HEK293 (cell line): ENCODE results near the gene ARMH3.

Experiments
- BCL11A ChIP-seq: fragments of 450-650 bp; formaldehyde crosslinking; IDR thresholded peaks from 2 replicates; pipeline ENCODE4 v1.5.1; 2016; ENCODE audit warnings: low read depth, missing biosample characterization, missing genetic modification characterization
- CTCF ChIP-seq: fragments of 450-650 bp; formaldehyde crosslinking; IDR thresholded peaks from 2 replicates; pipeline ENCODE4 v1.5.1; 2016; ENCODE audit warnings: missing biosample characterization, missing genetic modification characterization
- EGR2 ChIP-seq: fragments of 450-650 bp; formaldehyde crosslinking; IDR thresholded peaks from 2 replicates; pipeline ENCODE4 v1.5.1; 2016; ENCODE audit warnings: low read depth, missing biosample characterization, missing genetic modification characterization
- ELK4 ChIP-seq: IDR thresholded peaks from 2 replicates; pipeline ENCODE4 v1.6.1; 2011; ENCODE audit warnings: mild to moderate bottlenecking, low read depth, low read length, borderline replicate concordance
- GLI2 ChIP-seq: fragments of 450-650 bp; formaldehyde crosslinking; IDR thresholded peaks from 2 replicates; pipeline ENCODE4; 2017; ENCODE audit warnings: missing biosample characterization, missing genetic modification characterization, low read depth, borderline replicate concordance
- HIC1 ChIP-seq: fragments of 450-650 bp; formaldehyde crosslinking; IDR thresholded peaks from 2 replicates; pipeline ENCODE4 v1.5.1; 2016; ENCODE audit warnings: missing biosample characterization, missing genetic modification characterization
- KLF1 ChIP-seq: fragments of 450-650 bp; formaldehyde crosslinking; IDR thresholded peaks from 2 replicates; pipeline ENCODE4 v1.5.1; 2016; ENCODE audit warnings: missing biosample characterization, missing genetic modification characterization
- KLF10 ChIP-seq: fragments of 450-650 bp; IDR thresholded peaks from 2 replicates; pipeline ENCODE4 v1.5.1; 2018; ENCODE audit warnings: missing biosample characterization, mild to moderate bottlenecking, missing genetic modification characterization
- MYNN ChIP-seq: fragments of 450-650 bp; formaldehyde crosslinking; IDR thresholded peaks from 2 replicates; pipeline ENCODE4 v1.5.1; 2016; ENCODE audit warnings: missing biosample characterization, missing genetic modification characterization, borderline replicate concordance
- SP2 ChIP-seq: fragments of 450-650 bp; formaldehyde crosslinking; IDR thresholded peaks from 2 replicates; pipeline ENCODE4 v1.5.1; 2016; ENCODE audit warnings: missing biosample characterization, missing genetic modification characterization
- WT1 ChIP-seq: fragments of 450-650 bp; formaldehyde crosslinking; IDR thresholded peaks from 2 replicates; pipeline ENCODE4 v1.5.1; 2016; ENCODE audit warnings: missing biosample characterization, missing genetic modification characterization
- ZBTB10 ChIP-seq: fragments of 450-650 bp; formaldehyde crosslinking; IDR thresholded peaks from 2 replicates; pipeline ENCODE4 v1.5.1; 2016; ENCODE audit warnings: missing biosample characterization, missing genetic modification characterization
- ZNF121 ChIP-seq: fragments of 450-650 bp; formaldehyde crosslinking; IDR thresholded peaks from 2 replicates; pipeline ENCODE4 v1.5.1; 2016; ENCODE audit warnings: missing biosample characterization, missing genetic modification characterization
- ZNF211 ChIP-seq: fragments of 450-650 bp; formaldehyde crosslinking; IDR thresholded peaks from 2 replicates; pipeline ENCODE4 v1.5.1; 2016; ENCODE audit warnings: low read depth, missing biosample characterization, missing genetic modification characterization
- ZNF394 ChIP-seq: fragments of 450-650 bp; formaldehyde crosslinking; IDR thresholded peaks from 2 replicates; pipeline ENCODE4 v1.5.1; 2016; ENCODE audit warnings: missing biosample characterization, missing genetic modification characterization, mild to moderate bottlenecking, moderate library complexity, borderline replicate concordance
- ZNF426 ChIP-seq: fragments of 450-650 bp; formaldehyde crosslinking; IDR thresholded peaks from 2 replicates; pipeline ENCODE4 v1.5.1; 2017; ENCODE audit warnings: missing biosample characterization, missing genetic modification characterization, mild to moderate bottlenecking, inconsistent platforms, moderate library complexity
- ZNF560 ChIP-seq: fragments of 450-650 bp; formaldehyde crosslinking; IDR thresholded peaks from 2 replicates; pipeline ENCODE4 v1.5.1; 2017; ENCODE audit warnings: missing biosample characterization, missing genetic modification characterization, borderline replicate concordance
- ZNF585B ChIP-seq: fragments of 450-650 bp; formaldehyde crosslinking; IDR thresholded peaks from 2 replicates; pipeline ENCODE4 v1.5.1; 2016; ENCODE audit warnings: missing biosample characterization, missing genetic modification characterization
- ZNF626 ChIP-seq: fragments of 450-650 bp; sonication (Bioruptor Pico); formaldehyde crosslinking; IDR thresholded peaks from 2 replicates; pipeline ENCODE4 v1.5.1; 2018; ENCODE audit warnings: missing biosample characterization, missing genetic modification characterization, inconsistent platforms
- ZNF639 ChIP-seq: fragments of 450-650 bp; formaldehyde crosslinking; IDR thresholded peaks from 2 replicates; pipeline ENCODE4 v1.5.1; 2016; ENCODE audit warnings: missing biosample characterization, missing genetic modification characterization
- ZNF768 ChIP-seq: fragments of 450-650 bp; formaldehyde crosslinking; IDR thresholded peaks from 2 replicates; pipeline ENCODE4 v1.5.1; 2018; ENCODE audit warnings: missing biosample characterization, mild to moderate bottlenecking, missing genetic modification characterization
- ZNF776 ChIP-seq: fragments of 450-650 bp; formaldehyde crosslinking; IDR thresholded peaks from 2 replicates; pipeline ENCODE4 v1.5.0; 2017; ENCODE audit warnings: missing biosample characterization, missing genetic modification characterization, borderline replicate concordance
- ZSCAN18 ChIP-seq: fragments of 450-650 bp; formaldehyde crosslinking; IDR thresholded peaks from 2 replicates; pipeline ENCODE4 v1.5.1; 2016; ENCODE audit warnings: missing biosample characterization, missing genetic modification characterization
- ZSCAN23 ChIP-seq: fragments of 450-650 bp; formaldehyde crosslinking; IDR thresholded peaks from 2 replicates; pipeline ENCODE4 v1.5.1; 2016; ENCODE audit warnings: missing biosample characterization, missing genetic modification characterization
- ZSCAN4 ChIP-seq: fragments of 450-650 bp; formaldehyde crosslinking; IDR thresholded peaks from 2 replicates; pipeline ENCODE4 v1.5.1; 2017; ENCODE audit warnings: missing biosample characterization, missing genetic modification characterization

Gene ARMH3

GRCh38 chr10:101818119-101818871 lies 237.7 kb downstream of the ARMH3 start, which contains the start of gene OGA (continued):
- TF ChIP-seq KLF10 (peak; percentile 42; the same call in 1 of the 2 replicates), ZNF426 (tag by site-specific recombination) (no peak), GLI2 (tag by site-specific recombination) (no peak), ZNF626 (tag by site-specific recombination) (no peak), ZSCAN4 (tag by site-specific recombination) (0 out of 2 replicates have a peak, but pooled peaks have one; percentile 5), ELK4 (no peak), CTCF (tag by site-specific recombination) (no peak), ZNF560 (tag by site-specific recombination) (no peak), HIC1 (peak; percentile 99), BCL11A (tag by site-specific recombination) (no peak), ZSCAN23 (tag by site-specific recombination) (0 out of 2 replicates have a peak, but pooled peaks have one; percentile 22), EGR2 (tag by site-specific recombination) (peak; percentile 61; the same call in 1 of the 2 replicates), ZNF585B (tag by site-specific recombination) (no peak), ZNF639 (tag by site-specific recombination) (0 out of 2 replicates have a peak, but pooled peaks have one; percentile 65), ZNF768 (tag by site-specific recombination) (no peak), MYNN (tag by site-specific recombination) (no peak; the same call in 1 of the 2 replicates), SP2 (tag by site-specific recombination) (peak; percentile 95), ZNF394 (tag by site-specific recombination) (peak; percentile 39; the same call in 1 of the 2 replicates), ZBTB10 (tag by site-specific recombination) (peak; percentile 77), ZNF776 (tag by site-specific recombination) (no peak), ZSCAN18 (tag by site-specific recombination) (0 out of 2 replicates have a peak, but pooled peaks have one; percentile 41), WT1 (tag by site-specific recombination) (peak; percentile 87), ZNF211 (tag by site-specific recombination) (no peak), ZNF121 (0 out of 2 replicates have a peak, but pooled peaks have one; percentile 8), KLF1 (tag by site-specific recombination) (peak; percentile 58; the same call in 1 of the 2 replicates)
